DND-41 (cell line): ENCODE results near the gene ZNF536.

Experiments
- ATAC-seq: fragments of 200-7000 bp; cut with Tn5 transposase; 3 replicates; pipeline ENCODE4 v1.9.1; 2021; ENCODE audit warnings: low read depth; ENCODE audit not compliant: insufficient read depth
- DNase-seq: peaks from one replicate; pipeline ENCODE4 v3.0.0-alpha.2; 2020
- H2AFZ ChIP-seq: 2 replicates; pipeline ENCODE4 v1.6.0; 2012; ENCODE audit warnings: low read depth, low read length
- H3K27ac ChIP-seq: 2 replicates; pipeline ENCODE4 v1.5.1; 2012; ENCODE audit warnings: low read length, inconsistent platforms
- H3K27me3 ChIP-seq: fragments of 200-600 bp; sonication (generic); 2 replicates; pipeline ENCODE4 v1.6.0; 2012; ENCODE audit warnings: low read length, mild to moderate bottlenecking, inconsistent platforms; ENCODE audit not compliant: insufficient read depth, poor library complexity
- H3K36me3 ChIP-seq: 2 replicates; pipeline ENCODE4 v1.5.1; 2012; ENCODE audit warnings: low read length, inconsistent platforms; ENCODE audit not compliant: insufficient read depth
- H3K4me1 ChIP-seq: 2 replicates; pipeline ENCODE4 v1.5.1; 2012; ENCODE audit warnings: mild to moderate bottlenecking, low read length; ENCODE audit not compliant: insufficient read depth
- H3K4me2 ChIP-seq: 2 replicates; pipeline ENCODE4 v1.6.0; 2012; ENCODE audit warnings: mild to moderate bottlenecking, moderate library complexity, low read length, inconsistent platforms; ENCODE audit not compliant: insufficient read depth
- H3K4me3 ChIP-seq, 2 experiments: fragments of 200-600 bp in 1 of 2; shearing (Covaris generic) in 1 of 2; 2 replicates each; pipeline ENCODE4 v1.5.1; 2012 to 2016; ENCODE audit warnings: inconsistent platforms in 2 of 2, low read length in 2 of 2, mild to moderate bottlenecking in 2 of 2, low read depth in 1 of 2, moderate library complexity in 1 of 2
- H3K79me2 ChIP-seq: 2 replicates; pipeline ENCODE4 v1.6.0; 2012; ENCODE audit warnings: low read length, inconsistent platforms; ENCODE audit not compliant: insufficient read depth
- H3K9ac ChIP-seq: 2 replicates; pipeline ENCODE4 v1.6.0; 2012; ENCODE audit warnings: low read depth, mild to moderate bottlenecking, inconsistent platforms, low read length, moderate library complexity
- H3K9me3 ChIP-seq: 2 replicates; pipeline ENCODE4 v1.5.1; 2012; ENCODE audit warnings: low read length, moderate library complexity, mild to moderate bottlenecking, inconsistent platforms; ENCODE audit not compliant: insufficient read depth, severe bottlenecking
- H4K20me1 ChIP-seq: 2 replicates; pipeline ENCODE4 v1.6.0; 2012; ENCODE audit warnings: low read length; ENCODE audit not compliant: insufficient read depth
- CTCF ChIP-seq: IDR thresholded peaks from 2 replicates; pipeline ENCODE4 v1.5.1; 2012; ENCODE audit warnings: borderline replicate concordance, low read length, moderate library complexity, mild to moderate bottlenecking; ENCODE audit not compliant: poor library complexity, severe bottlenecking; ENCODE audit errors: extremely low read depth
- EZH2 ChIP-seq: IDR thresholded peaks from 3 replicates; pipeline ENCODE4 v1.6.1; 2012; ENCODE audit warnings: borderline replicate concordance, low read depth, mild to moderate bottlenecking, moderate library complexity, low read length, inconsistent platforms; ENCODE audit not compliant: severe bottlenecking

ZNF536 gene

GRCh38 chr19:30556230-30556711 lies 184.1 kb downstream of the ZNF536 start:
- Histone ChIP-seq H3K27me3 (peaks cover 2% of the 10 kb centered on the region), H3K79me2 (no peaks in the 10 kb centered on the region), H4K20me1 (no peaks in the 10 kb centered on the region; the same call in 1 of the 2 replicates), H3K9ac (no peak overlapping the region), H3K4me2 (no peak overlapping the region), H3K27ac (no peak overlapping the region), H3K4me1 (no peaks in the 10 kb centered on the region), H3K9me3 (no peaks in the 10 kb centered on the region), H3K36me3 (no peaks in the 10 kb centered on the region), H2AFZ (no peak overlapping the region), H3K4me3 (no peak overlapping the region)
- DNase-seq (no peak), ATAC-seq (no peak)
- TF ChIP-seq EZH2 = no peak

GRCh38 chr19:30557212-30557611 lies 185.0 kb downstream of the ZNF536 start:
- H3K27me3 ChIP-seq = no peaks in the 10 kb centered on the region
- no peak overlapping the region for H3K4me2 ChIP-seq
- H3K9me3 ChIP-seq = no peaks in the 10 kb centered on the region
- no peak for ATAC-seq
- no peaks in the 10 kb centered on the region for H3K4me1 ChIP-seq
- DNase-seq = no peak
- H3K9ac ChIP-seq = no peak overlapping the region
- H3K4me3 ChIP-seq = no peak overlapping the region
- H3K79me2 ChIP-seq = no peaks in the 10 kb centered on the region
- no peaks in the 10 kb centered on the region; the same call in 1 of the 2 replicates for H4K20me1 ChIP-seq
- H2AFZ ChIP-seq = no peak overlapping the region
- TF ChIP-seq EZH2 (no peak), CTCF (no peak)
- no peak overlapping the region for H3K27ac ChIP-seq
- no peaks in the 10 kb centered on the region for H3K36me3 ChIP-seq

GRCh38 chr19:30557927-30558557 lies 185.9 kb downstream of the ZNF536 start:
- Histone ChIP-seq H3K27ac (no peak overlapping the region), H4K20me1 (no peaks in the 10 kb centered on the region; the same call in 1 of the 2 replicates), H3K27me3 (no peaks in the 10 kb centered on the region), H3K4me2 (no peak overlapping the region), H3K9me3 (no peaks in the 10 kb centered on the region), H3K9ac (no peak overlapping the region), H2AFZ (no peak overlapping the region), H3K36me3 (no peaks in the 10 kb centered on the region), H3K4me3 (no peak overlapping the region), H3K79me2 (no peaks in the 10 kb centered on the region), H3K4me1 (no peaks in the 10 kb centered on the region)
- no peak for DNase-seq
- TF ChIP-seq CTCF (no peak), EZH2 (no peak)
- ATAC-seq = no peak

GRCh38 chr19:30558793-30559192 lies 186.6 kb downstream of the ZNF536 start:
- no peaks in the 10 kb centered on the region for H3K27me3 ChIP-seq
- no peaks in the 10 kb centered on the region for H3K79me2 ChIP-seq
- H3K9ac ChIP-seq = no peak overlapping the region
- no peak overlapping the region for H3K4me3 ChIP-seq
- H2AFZ ChIP-seq = no peak overlapping the region
- no peak for TF ChIP-seq EZH2
- H3K4me2 ChIP-seq = no peak overlapping the region
- DNase-seq (no peak), ATAC-seq (no peak)
- H3K36me3 ChIP-seq = no peaks in the 10 kb centered on the region
- H3K27ac ChIP-seq = no peak overlapping the region
- H3K4me1 ChIP-seq = no peaks in the 10 kb centered on the region
- no peaks in the 10 kb centered on the region for H3K9me3 ChIP-seq
- H4K20me1 ChIP-seq = no peaks in the 10 kb centered on the region; the same call in 1 of the 2 replicates
